Activated naive CD4-positive, alpha-beta T cell treated with anti-CD3 and anti-CD28 coated beads for 36 hours (primary cell): Measurements from ENCODE around the gene ZNF334. TPM values are rescaled to one million over a fixed set of nuclear protein-coding genes. Genes with fewer than 3 reads are reported as not detected.

Source experiments
- CTCF ChIA-PET: fragments of 350-600 bp; sonication (Branson Sonifier 250); formaldehyde crosslinking; loops from one replicate; lab custom pipeline; 2021; ENCODE audit warnings: antibody characterized with exemption; lab: Charles Lee
- DNase-seq: peaks from one replicate; pipeline ENCODE4 v3.0.0-alpha.2; 2020
- H3K27ac Mint-ChIP-seq: one replicate; pipeline ENCODE4 v1.8.0; 2021; ENCODE audit warnings: mild to moderate bottlenecking, mixed read lengths
- H3K27me3 Mint-ChIP-seq: one replicate; pipeline ENCODE4 v1.8.0; 2021; ENCODE audit warnings: low read depth, mixed read lengths
- H3K36me3 Mint-ChIP-seq: one replicate; pipeline ENCODE4 v1.8.0; 2021; ENCODE audit warnings: low read depth, mixed read lengths
- H3K4me1 Mint-ChIP-seq: one replicate; pipeline ENCODE4 v1.8.0; 2021; ENCODE audit warnings: low read depth, mixed read lengths
- H3K4me3 Mint-ChIP-seq: one replicate; pipeline ENCODE4 v1.8.0; 2021; ENCODE audit warnings: mild to moderate bottlenecking, moderate library complexity, mixed read lengths
- H3K9me3 Mint-ChIP-seq: one replicate; pipeline ENCODE4 v1.8.0; 2021; ENCODE audit warnings: mixed read lengths
- intact Hi-C: fragments of 100-400 bp; cut with micrococcal nuclease; formaldehyde crosslinking; loops from one replicate; pipeline ENCODE4 v1.15.1; 2023
- total RNA-seq, 2 experiments: library from RNA; stranded (reverse); gene quantifications; one replicate each; pipeline ENCODE4 v1.2.3, GENCODE V29; 2021

ZNF334 gene
- total RNA-seq, 2 experiments from 2014 or later: 1.7 to 2.1 TPM

DNA sequence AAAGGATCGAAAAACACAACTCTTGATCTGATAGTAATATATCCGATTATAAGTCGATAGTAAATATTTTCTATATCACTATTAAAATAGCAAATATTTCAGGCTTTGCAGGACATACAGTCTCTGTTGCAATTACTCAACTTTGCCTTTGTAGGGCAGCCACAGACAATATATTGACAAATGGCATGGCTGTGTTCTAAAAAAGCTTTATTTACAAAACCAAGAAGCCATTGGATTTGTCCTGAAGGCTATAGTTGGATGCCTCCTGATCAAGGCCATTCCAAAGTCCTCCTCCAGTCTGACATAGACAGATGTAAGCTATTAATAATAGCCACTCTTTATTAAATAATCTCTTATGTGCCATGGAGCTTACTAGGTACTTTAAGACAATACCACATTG lies 31.2 kb upstream of the ZNF334 start:
- no peak for DNase-seq
- Mint-ChIP-seq H3K9me3 (no peaks in the 10 kb centered on the region), H3K4me1 (peaks cover 7% of the 10 kb centered on the region), H3K36me3 (no peaks in the 10 kb centered on the region), H3K27me3 (peaks cover 9% of the 10 kb centered on the region), H3K4me3 (no peak overlapping the region), H3K27ac (no peak overlapping the region)
- CTCF ChIA-PET: interaction anchor here (0.8 to 1.8 kb wide), 5 partner anchors 14 to 1636 kb away, joined by 3 to 5 read pairs (median 3); no protein-coding TSS in a partner anchor
- intact Hi-C loops: no loop called here

GRCh38 chr20:46543959-46544358 lies 30.6 kb upstream of the ZNF334 start:
- Mint-ChIP-seq H3K4me1 (peaks cover 7% of the 10 kb centered on the region), H3K9me3 (no peaks in the 10 kb centered on the region), H3K27ac (no peak overlapping the region), H3K4me3 (no peak overlapping the region), H3K27me3 (peaks cover 14% of the 10 kb centered on the region), H3K36me3 (no peaks in the 10 kb centered on the region)
- CTCF ChIA-PET: interaction anchor here (0.6 to 1.8 kb wide), 3 partner anchors 14 to 686 kb away, joined by 3 to 5 read pairs (median 3); no protein-coding TSS in a partner anchor
- intact Hi-C loops: no loop called here
- DNase-seq: no peak

DNA sequence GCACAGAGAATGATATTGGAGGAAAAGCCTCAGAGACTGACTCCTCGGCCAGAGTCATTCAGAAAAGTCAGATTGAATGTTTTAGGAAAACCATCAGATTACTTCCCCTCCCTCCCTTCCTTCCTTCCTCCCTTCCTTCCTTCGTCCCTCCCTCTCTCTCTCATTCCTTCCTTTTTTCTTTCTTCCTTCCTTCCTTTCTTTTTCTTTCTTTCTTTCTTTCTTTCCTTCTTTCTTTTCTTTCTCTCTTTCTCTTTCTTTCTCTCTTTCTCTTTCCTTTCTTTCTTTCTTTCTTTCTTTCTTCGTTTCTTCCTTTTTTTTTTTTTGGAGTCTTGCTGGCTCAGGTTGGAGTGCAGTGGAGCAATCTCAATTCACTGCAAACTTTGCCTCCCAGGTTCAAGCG lies 29.7 kb upstream of the ZNF334 start:
- CTCF ChIA-PET: no interaction called here
- intact Hi-C loops: no loop called here
- H3K9me3 Mint-ChIP-seq: no peaks in the 10 kb centered on the region
- no peak overlapping the region for H3K4me3 Mint-ChIP-seq
- H3K4me1 Mint-ChIP-seq: peaks cover 7% of the 10 kb centered on the region
- no peak overlapping the region for H3K27ac Mint-ChIP-seq
- DNase-seq: no peak
- no peaks in the 10 kb centered on the region for H3K36me3 Mint-ChIP-seq
- peaks cover 16% of the 10 kb centered on the region for H3K27me3 Mint-ChIP-seq

DNA sequence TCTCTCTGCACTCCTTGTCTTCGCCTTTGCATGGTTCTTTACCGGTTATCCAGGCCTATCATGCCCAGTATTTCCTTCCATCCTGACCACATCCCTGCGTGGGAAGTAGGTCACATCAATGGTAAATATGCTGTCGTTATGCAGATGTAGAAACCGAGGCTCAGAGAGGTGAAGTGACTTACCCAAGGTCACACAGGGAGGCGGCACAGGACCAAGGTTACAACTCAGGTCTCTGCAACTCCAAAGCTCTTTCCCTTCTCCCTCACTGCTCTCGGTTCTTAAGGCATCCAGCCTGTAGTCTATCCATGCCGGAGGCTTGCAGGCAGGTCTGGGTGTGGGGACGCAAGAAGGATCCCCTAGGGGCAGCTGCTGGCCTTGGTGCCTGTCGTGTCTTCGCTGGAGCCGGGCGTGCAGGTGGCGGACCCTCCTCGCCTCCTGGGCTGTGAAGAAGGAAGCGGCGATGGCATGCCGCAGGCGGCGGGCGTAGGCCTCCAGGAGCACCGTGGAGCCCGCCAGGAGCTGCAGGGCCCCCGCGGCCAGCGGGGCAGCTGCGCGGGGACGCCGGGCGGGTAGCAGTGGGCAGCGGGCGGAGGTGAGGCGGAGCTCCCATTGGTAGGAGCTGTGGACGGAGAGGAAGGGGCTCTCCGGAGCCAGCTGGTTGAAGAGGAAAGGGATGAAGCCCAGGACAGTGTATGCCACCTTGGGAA lies 28.0 kb upstream of the ZNF334 start:
- H3K4me1 Mint-ChIP-seq: peaks cover 7% of the 10 kb centered on the region
- CTCF ChIA-PET: no interaction called here
- DNase-seq: no peak
- no peak overlapping the region for H3K27ac Mint-ChIP-seq
- H3K36me3 Mint-ChIP-seq: no peaks in the 10 kb centered on the region
- intact Hi-C loops: no loop called here
- no peak overlapping the region for H3K4me3 Mint-ChIP-seq
- no peaks in the 10 kb centered on the region for H3K9me3 Mint-ChIP-seq
- peaks cover 16% of the 10 kb centered on the region for H3K27me3 Mint-ChIP-seq

- no peak overlapping the region for H3K27ac Mint-ChIP-seq
- CTCF ChIA-PET: interaction anchor here (1.3 kb wide), 1 partner anchor 23 kb away, joined by 3 read pairs; no protein-coding TSS in a partner anchor
- no peak for DNase-seq
- H3K4me3 Mint-ChIP-seq: no peak overlapping the region
- no peaks in the 10 kb centered on the region for H3K36me3 Mint-ChIP-seq
- intact Hi-C loops: no loop called here
- no peaks in the 10 kb centered on the region for H3K9me3 Mint-ChIP-seq
- H3K27me3 Mint-ChIP-seq: peaks cover 16% of the 10 kb centered on the region
- no peaks in the 10 kb centered on the region for H3K4me1 Mint-ChIP-seq
Measured at GRCh38 chr20:46539113-46539512, 25.8 kb upstream of the ZNF334 start.

GRCh38 chr20:46530640-46531039 lies 17.3 kb upstream of the ZNF334 start:
- Mint-ChIP-seq H3K4me3 (no peak overlapping the region), H3K36me3 (no peaks in the 10 kb centered on the region), H3K4me1 (no peaks in the 10 kb centered on the region), H3K27me3 (peaks cover 18% of the 10 kb centered on the region), H3K27ac (no peak overlapping the region), H3K9me3 (no peaks in the 10 kb centered on the region)
- CTCF ChIA-PET: no interaction called here
- no peak for DNase-seq
- intact Hi-C loops: no loop called here

GRCh38 chr20:46523696-46524328 lies 10.5 kb upstream of the ZNF334 start:
- H3K9me3 Mint-ChIP-seq: no peaks in the 10 kb centered on the region
- no peaks in the 10 kb centered on the region for H3K4me1 Mint-ChIP-seq
- no peak overlapping the region for H3K4me3 Mint-ChIP-seq
- H3K27ac Mint-ChIP-seq: no peak overlapping the region
- intact Hi-C loops: no loop called here
- peaks cover 29% of the 10 kb centered on the region for H3K27me3 Mint-ChIP-seq
- H3K36me3 Mint-ChIP-seq: no peaks in the 10 kb centered on the region
- peak; percentile 39 for DNase-seq
- CTCF ChIA-PET: interaction anchor here (1.5 to 2.4 kb wide), 3 partner anchors 26 to 156 kb away, joined by 4 to 11 read pairs (median 4); partner anchors contain the start of gene OCSTAMP

DNA sequence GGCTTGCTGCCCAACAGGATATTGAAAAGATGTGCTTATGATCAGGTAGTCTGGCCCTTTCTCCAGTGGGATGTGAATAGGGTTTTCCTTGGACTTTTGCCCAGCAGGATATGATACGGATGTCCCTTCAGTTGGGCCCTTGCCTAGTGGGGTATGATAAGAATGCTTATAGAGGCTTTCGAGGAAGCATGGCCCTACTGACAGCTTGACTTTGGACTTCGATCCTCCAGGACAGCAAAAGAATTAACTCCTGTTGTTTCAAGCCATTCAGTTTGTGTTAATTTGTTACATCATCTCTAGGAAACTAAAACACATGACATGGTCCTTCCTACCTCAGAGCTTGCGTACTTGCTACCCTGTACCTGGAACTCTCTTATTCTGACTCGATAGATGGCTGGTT lies 9.7 kb upstream of the ZNF334 start:
- DNase-seq: no peak
- no peaks in the 10 kb centered on the region for H3K4me1 Mint-ChIP-seq
- H3K27ac Mint-ChIP-seq: no peak overlapping the region
- no peaks in the 10 kb centered on the region for H3K9me3 Mint-ChIP-seq
- CTCF ChIA-PET: interaction anchor here (1.0 to 2.4 kb wide), 5 partner anchors 27 to 174 kb away, joined by 3 to 11 read pairs (median 4); partner anchors contain the start of gene OCSTAMP
- H3K4me3 Mint-ChIP-seq: no peak overlapping the region
- intact Hi-C loops: no loop called here
- peaks cover 27% of the 10 kb centered on the region for H3K27me3 Mint-ChIP-seq
- no peaks in the 10 kb centered on the region for H3K36me3 Mint-ChIP-seq

- Mint-ChIP-seq H3K9me3 (no peaks in the 10 kb centered on the region), H3K36me3 (no peaks in the 10 kb centered on the region), H3K27ac (no peak overlapping the region), H3K27me3 (peaks cover 23% of the 10 kb centered on the region), H3K4me1 (no peaks in the 10 kb centered on the region), H3K4me3 (no peak overlapping the region)
- intact Hi-C loops: loop anchor here (1.0 to 2.0 kb wide), 2 partner anchors 42 to 160 kb away; no protein-coding TSS in a partner anchor
- peak; percentile 70 for DNase-seq
- CTCF ChIA-PET: interaction anchor here (2.1 to 2.4 kb wide), 2 partner anchors 161 to 162 kb away, joined by 10 to 11 read pairs; no protein-coding TSS in a partner anchor
Measured at GRCh38 chr20:46520976-46521579, 7.7 kb upstream of the ZNF334 start.

DNA sequence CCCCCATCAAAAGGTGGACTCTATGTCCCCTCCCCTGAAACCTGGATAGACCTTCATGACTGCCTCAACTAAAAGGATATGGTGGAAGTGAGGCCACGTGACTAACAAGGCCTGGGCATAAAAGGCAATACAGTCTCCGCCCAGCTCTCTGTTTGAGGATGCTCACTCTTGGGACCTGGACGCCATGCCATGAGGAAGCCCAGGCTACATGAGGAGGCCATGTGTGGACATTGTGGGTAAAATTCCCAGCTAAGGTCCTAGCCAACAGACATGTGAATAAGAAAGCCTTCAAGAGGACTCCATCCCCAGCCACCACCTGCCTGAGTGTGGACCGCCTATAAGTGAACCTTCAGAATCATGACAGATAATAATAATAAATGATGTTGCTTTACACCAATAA lies 7.2 kb upstream of the ZNF334 start:
- DNase-seq: no peak
- H3K4me3 Mint-ChIP-seq: no peak overlapping the region
- intact Hi-C loops: loop anchor here (2.0 kb wide), 1 partner anchor 42 kb away; no protein-coding TSS in a partner anchor
- H3K9me3 Mint-ChIP-seq: no peaks in the 10 kb centered on the region
- CTCF ChIA-PET: interaction anchor here (2.1 to 2.4 kb wide), 2 partner anchors 162 to 164 kb away, joined by 11 to 14 read pairs; no protein-coding TSS in a partner anchor
- H3K36me3 Mint-ChIP-seq: no peaks in the 10 kb centered on the region
- H3K4me1 Mint-ChIP-seq: no peaks in the 10 kb centered on the region
- peaks cover 23% of the 10 kb centered on the region for H3K27me3 Mint-ChIP-seq
- no peak overlapping the region for H3K27ac Mint-ChIP-seq

DNA sequence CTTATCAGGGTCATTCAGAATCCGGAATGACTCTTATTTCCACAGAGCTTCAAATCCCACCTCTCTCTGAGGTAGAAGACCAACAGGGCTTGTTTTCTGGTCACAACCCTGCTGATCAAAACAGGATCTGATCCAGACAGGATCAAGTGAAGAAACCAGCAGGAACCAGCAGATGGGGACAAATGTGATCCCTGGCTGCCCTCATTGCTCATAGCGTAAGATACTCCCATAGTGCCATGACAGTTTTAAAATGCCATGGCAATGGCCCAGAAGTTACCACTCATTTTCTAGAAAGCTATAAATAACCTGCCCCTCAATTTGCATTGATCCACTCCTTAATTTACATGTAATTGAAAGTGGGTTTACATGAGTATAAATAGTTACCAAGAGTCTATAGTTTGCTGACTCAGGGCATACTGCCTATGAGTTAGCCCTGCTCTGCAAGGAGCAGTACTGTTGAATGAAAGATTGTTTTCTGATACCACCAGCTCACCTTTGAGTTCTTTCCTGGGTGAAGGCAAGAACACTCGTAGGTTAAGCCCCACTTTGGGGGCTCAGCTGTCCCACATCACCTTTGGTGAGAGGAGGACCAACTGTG lies 6.2 kb upstream of the ZNF334 start:
- CTCF ChIA-PET: interaction anchor here (0.8 to 2.4 kb wide), 4 partner anchors 36 to 175 kb away, joined by 3 to 14 read pairs (median 7); no protein-coding TSS in a partner anchor
- Mint-ChIP-seq H3K4me1 (peaks cover 2% of the 10 kb centered on the region), H3K4me3 (no peak overlapping the region), H3K36me3 (no peaks in the 10 kb centered on the region), H3K9me3 (no peaks in the 10 kb centered on the region), H3K27ac (no peak overlapping the region), H3K27me3 (peaks cover 26% of the 10 kb centered on the region)
- DNase-seq: no peak
- intact Hi-C loops: loop anchor here (2.0 kb wide), 1 partner anchor 43 kb away; no protein-coding TSS in a partner anchor

DNA sequence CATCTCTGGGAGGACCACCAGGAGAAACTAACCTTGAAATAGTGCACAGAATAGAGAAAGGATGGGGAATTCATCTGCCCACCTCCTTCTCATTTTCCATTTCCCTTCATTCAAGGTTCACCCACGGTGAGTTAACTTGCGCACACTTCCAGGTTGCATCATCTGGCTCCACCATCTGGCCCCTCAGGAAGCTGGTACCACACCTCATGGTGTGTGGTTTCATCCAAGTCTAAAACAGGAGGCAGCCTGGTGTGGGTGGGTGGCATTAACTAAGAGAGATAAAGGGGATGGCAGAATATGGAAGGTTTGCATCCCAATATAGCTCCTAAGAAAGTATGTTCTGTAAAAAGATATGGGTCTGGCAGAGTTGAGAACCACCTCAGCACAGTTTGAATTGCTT lies 3.8 kb downstream of the ZNF334 start:
- H3K36me3 Mint-ChIP-seq: peaks cover 4% of the 10 kb centered on the region
- no peak overlapping the region for H3K4me3 Mint-ChIP-seq
- H3K4me1 Mint-ChIP-seq: peaks cover 34% of the 10 kb centered on the region
- H3K27ac Mint-ChIP-seq: no peak overlapping the region
- H3K27me3 Mint-ChIP-seq: peaks cover 41% of the 10 kb centered on the region
- no peaks in the 10 kb centered on the region for H3K9me3 Mint-ChIP-seq
- DNase-seq: peak; percentile 20
- CTCF ChIA-PET: interaction anchor here (0.9 kb wide), 1 partner anchor 243 kb away, joined by 3 read pairs; no protein-coding TSS in a partner anchor
- intact Hi-C loops: no loop called here
